ENCODE results near the gene LCAT.

LCAT gene

DNA sequence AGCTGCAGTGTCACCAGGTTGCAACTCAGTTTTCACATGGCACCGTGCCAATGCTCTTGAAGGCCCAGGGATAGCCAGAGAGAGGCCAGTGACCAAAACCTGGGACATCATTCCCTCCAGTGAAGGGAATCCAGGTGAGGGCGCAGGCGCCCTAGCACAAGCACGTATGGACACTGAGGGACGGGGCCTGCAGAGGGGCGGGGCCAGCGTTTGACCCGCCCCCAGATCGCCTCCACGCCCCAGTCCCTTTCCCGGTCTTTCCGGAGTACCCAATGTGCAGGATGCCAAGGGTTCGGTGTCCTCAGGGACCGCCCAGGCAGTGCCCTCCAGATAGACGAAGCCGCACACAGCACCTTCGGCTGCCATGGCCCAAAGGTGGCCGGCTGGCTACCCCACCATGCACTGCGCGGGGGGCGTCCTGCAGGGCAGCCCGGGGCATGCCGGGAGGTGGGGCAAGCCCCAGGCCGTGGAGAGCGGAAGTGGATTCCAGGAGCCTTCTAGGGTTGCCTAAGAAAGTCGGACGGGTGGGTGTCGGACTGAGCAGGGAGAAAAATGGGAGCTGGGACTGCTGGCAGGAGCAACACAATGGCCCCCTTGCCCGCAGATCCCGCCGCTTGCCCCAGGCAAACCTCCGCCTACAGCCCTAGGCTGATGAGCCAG lies 19.9 kb upstream of the LCAT start:
- no peaks in the 10 kb centered on the region for H3K27me3 Mint-ChIP-seq (ENCODE audit: low read depth)
- H3K27ac Mint-ChIP-seq: no peak overlapping the region
- H3K9me3 Mint-ChIP-seq: no peaks in the 10 kb centered on the region
- H3K36me3 Mint-ChIP-seq (ENCODE audit: low read depth): peaks cover 16% of the 10 kb centered on the region
- peaks cover 13% of the 10 kb centered on the region for H3K4me1 Mint-ChIP-seq (ENCODE audit: low read depth)
- H3K4me3 Mint-ChIP-seq: no peak overlapping the region
- no peak for DNase-seq (ENCODE audit: low spot score)

DNA sequence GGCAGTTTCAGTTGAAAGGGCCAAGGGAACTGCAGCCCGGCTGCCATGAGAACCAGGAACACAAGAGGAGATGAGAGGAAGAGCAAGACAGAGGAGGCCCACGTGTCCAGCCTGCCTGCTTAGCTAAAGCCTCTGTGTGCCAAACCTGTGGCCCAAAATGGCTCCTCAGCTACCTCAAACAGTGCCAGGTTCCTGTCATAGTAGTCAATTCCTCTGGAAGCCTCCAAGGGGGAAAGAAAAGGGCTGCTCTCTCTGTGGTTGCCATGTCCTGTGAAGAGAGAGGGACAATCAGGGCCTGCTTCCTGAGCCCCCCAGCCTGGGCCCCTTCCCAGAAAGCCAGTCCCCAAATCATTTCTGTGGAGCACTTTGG lies 19.4 kb upstream of the LCAT start:
- Mint-ChIP-seq H3K4me1 (ENCODE audit: low read depth) (peaks cover 13% of the 10 kb centered on the region), H3K27ac (no peak overlapping the region), H3K9me3 (no peaks in the 10 kb centered on the region), H3K4me3 (no peak overlapping the region), H3K27me3 (ENCODE audit: low read depth) (no peaks in the 10 kb centered on the region), H3K36me3 (ENCODE audit: low read depth) (peaks cover 19% of the 10 kb centered on the region)
- DNase-seq (ENCODE audit: low spot score): no peak

DNA sequence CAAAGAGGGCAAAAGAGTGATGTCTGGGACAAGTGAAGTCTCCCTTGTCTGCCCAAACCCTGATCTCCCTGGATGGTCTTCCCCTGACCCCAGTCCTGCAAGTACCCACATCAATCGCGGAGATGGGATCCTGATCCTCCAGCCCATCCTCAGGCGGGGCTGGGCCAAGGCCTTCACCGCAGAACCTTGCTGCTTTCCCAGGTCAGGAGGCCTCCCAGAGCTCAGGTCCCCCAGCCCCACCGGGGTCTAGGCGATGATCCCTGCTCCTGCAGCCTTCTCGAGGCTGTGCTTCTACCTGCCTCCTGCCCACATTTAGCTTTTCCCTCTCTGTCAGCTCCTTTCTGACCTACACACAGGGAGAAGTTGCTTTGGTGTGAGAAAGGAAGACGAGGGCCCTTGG lies 18.2 kb upstream of the LCAT start:
- no peaks in the 10 kb centered on the region for H3K27me3 Mint-ChIP-seq (ENCODE audit: low read depth)
- peaks cover 22% of the 10 kb centered on the region for H3K36me3 Mint-ChIP-seq (ENCODE audit: low read depth)
- H3K4me3 Mint-ChIP-seq: no peak overlapping the region
- DNase-seq (ENCODE audit: low spot score): no peak
- no peaks in the 10 kb centered on the region for H3K9me3 Mint-ChIP-seq
- no peak overlapping the region for H3K27ac Mint-ChIP-seq
- H3K4me1 Mint-ChIP-seq (ENCODE audit: low read depth): peaks cover 8% of the 10 kb centered on the region

DNA sequence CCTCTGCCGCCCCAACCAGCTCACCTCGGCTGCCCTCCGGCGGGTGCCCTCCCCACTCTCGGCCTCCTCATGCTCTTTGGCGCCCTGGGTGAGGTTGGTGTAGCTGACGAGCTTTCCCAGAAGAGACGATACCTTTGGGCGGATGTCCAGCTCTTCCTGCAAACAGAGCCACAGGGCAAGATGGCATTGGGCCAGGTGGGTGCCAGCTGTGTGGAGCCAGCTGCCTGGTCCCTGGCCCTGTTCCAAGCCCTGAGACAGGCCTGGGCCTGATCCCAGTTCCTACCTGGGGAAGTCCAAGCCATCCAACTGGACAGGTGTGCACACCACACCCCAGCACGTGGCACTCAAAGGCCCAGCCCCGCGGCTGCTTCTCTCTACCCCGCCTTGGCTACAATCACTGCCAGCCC lies 17.6 kb upstream of the LCAT start:
- Mint-ChIP-seq H3K4me3 (no peak overlapping the region), H3K9me3 (no peaks in the 10 kb centered on the region), H3K36me3 (ENCODE audit: low read depth) (peaks cover 22% of the 10 kb centered on the region), H3K27ac (no peak overlapping the region), H3K27me3 (ENCODE audit: low read depth) (no peaks in the 10 kb centered on the region), H3K4me1 (ENCODE audit: low read depth) (peaks cover 4% of the 10 kb centered on the region)
- DNase-seq (ENCODE audit: low spot score): no peak

DNA sequence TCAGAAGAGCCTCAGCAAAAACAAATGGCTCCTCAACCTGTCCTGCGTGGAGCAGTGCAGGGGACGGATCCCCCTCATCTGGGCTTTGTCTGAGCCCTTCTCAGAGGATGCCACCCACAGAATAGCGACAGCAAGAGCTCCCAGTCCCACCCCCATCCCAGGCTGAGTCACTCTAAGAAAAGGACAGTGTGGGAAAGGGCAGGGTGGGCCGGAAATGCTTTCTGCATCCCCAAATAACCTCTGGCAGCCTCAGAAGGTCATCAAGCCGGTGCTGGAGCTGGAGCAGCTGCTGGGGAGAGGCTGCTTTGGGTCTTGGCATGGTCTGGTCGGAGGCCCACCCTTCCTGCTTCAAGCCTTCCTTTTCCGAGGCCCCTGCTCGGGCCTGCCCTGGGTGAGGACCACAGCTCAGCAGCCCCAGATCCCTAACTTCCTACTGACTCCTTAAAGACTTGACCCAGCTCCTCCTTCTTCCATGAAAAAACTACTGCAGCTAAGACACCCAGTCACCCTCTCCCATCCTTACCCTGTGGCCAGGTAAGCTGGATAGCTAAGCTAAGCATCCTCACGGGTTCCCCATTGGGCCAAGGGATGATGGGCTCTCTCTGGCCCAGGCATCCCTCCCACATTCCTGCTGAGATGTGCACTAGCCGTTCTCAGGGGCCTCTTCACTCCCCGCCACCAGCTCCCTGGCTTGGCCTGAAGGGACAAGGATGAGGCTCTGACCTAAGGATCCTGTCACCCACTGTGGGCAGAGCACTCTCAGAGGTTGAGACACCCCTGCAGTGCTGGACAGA lies 15.8 kb upstream of the LCAT start:
- H3K27me3 Mint-ChIP-seq (ENCODE audit: low read depth): no peaks in the 10 kb centered on the region
- H3K27ac Mint-ChIP-seq: peak overlapping the region; percentile 42

DNA sequence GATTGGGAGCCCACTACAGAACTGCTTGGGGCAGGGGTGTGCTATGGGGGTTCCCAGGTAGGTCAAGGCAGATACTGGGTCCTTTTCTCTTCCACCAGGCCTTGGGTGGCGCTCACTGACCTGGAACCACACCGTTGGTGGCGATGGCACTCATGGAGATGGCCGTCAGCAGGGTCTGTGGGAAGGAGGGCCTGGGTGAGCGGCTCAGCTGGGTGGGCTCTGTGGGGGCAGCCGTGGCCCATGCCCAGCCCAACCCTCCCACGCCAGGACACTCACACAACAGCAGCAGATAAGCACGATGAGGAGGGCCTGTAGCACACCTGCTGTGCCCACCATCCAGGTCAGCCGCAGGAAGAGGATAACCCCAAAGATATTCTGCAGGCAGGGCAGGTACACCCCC lies 13.7 kb upstream of the LCAT start:
- Mint-ChIP-seq H3K27ac (no peak overlapping the region), H3K36me3 (ENCODE audit: low read depth) (peaks cover 16% of the 10 kb centered on the region)

More for the DNA sequence above, 15.8 kb upstream of the LCAT start:
- no peak overlapping the region for H3K4me3 Mint-ChIP-seq
- peaks cover 19% of the 10 kb centered on the region for H3K36me3 Mint-ChIP-seq (ENCODE audit: low read depth)
- no peaks in the 10 kb centered on the region for H3K4me1 Mint-ChIP-seq (ENCODE audit: low read depth)
- H3K9me3 Mint-ChIP-seq: no peaks in the 10 kb centered on the region
- no peak for DNase-seq (ENCODE audit: low spot score)

DNA sequence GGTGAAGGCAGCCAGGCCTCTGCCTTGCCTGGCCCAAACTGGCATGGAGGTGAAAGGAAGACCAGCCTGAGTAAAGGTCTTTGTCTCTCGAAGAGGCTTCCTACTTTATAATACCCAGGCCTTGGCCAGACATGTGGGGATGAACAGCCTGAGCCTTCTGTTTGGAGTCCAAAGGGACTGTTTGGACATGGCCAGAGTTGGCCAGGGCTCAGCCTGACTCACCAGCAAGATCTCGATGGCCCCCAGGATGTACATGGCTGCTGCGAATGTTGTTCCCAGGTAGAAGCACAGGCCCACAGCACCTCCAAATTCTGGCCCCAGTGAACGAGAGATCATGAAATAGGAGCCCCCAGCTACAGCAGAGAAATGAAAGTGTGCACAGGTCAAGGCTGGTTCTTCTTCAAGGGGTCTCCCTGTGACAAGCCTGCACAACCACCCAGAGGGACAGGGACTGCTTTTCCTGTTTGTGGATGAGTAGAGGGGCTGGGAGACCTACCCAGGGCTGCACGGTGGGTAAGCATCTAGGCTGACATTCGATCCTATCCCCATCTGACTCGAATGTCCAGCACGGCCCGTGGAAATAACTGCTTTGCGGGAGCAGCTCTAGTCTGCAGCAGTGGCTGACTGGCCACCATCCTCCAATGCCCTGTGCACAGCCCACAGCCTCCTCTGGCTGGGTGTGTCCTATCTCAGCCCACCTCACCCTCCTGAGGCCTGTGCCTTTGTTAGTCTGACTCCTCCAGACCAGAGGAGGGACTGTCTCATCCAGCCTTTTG lies 10.7 kb upstream of the LCAT start:
- H3K9me3 Mint-ChIP-seq: no peaks in the 10 kb centered on the region
- H3K27ac Mint-ChIP-seq: peak overlapping the region; percentile 45
- no peaks in the 10 kb centered on the region for H3K27me3 Mint-ChIP-seq (ENCODE audit: low read depth)
- peaks cover 12% of the 10 kb centered on the region for H3K36me3 Mint-ChIP-seq (ENCODE audit: low read depth)
- H3K4me3 Mint-ChIP-seq: no peak overlapping the region
- no peak for DNase-seq (ENCODE audit: low spot score)
- no peaks in the 10 kb centered on the region for H3K4me1 Mint-ChIP-seq (ENCODE audit: low read depth)

More for the DNA sequence above, 13.7 kb upstream of the LCAT start:
- H3K27me3 Mint-ChIP-seq (ENCODE audit: low read depth): no peaks in the 10 kb centered on the region
- H3K4me3 Mint-ChIP-seq: no peak overlapping the region
- no peaks in the 10 kb centered on the region for H3K4me1 Mint-ChIP-seq (ENCODE audit: low read depth)
- DNase-seq (ENCODE audit: low spot score): no peak
- no peaks in the 10 kb centered on the region for H3K9me3 Mint-ChIP-seq

DNA sequence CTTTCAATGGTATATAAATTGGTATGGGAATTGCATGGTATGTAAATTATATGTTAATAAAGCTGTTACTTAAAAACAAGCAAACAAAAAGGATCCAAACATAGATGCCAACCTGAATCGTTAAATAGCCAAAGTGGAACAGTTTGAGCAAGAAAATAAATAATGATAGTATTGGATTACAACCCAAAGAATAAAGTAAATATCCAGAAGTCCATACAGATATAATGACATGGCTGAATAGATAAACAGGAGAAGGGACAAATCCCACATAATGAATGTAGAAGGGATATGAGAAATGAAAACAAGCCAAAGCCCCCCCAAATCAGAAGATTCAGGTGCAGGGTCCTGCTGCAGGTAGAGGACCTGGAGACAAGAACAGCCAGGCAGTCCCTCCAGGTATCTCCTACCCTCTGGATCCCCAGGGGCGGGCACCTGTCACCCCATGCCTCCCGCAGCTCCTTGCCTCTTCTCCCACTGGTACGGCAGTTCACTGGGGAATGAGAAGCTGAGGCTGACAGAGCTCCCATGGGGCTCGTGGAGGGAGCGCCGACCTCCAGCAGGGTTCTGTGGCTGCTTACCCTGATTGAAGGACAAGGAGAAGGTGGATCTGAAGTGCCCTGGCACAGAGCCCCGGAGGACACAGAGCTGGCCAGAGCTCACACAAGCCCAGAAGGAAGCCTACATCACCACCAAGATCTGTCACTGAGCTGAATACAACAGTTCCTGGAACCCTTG lies 9.9 kb upstream of the LCAT start:
- no peak overlapping the region for H3K27ac Mint-ChIP-seq
- no peaks in the 10 kb centered on the region for H3K27me3 Mint-ChIP-seq (ENCODE audit: low read depth)
- H3K4me3 Mint-ChIP-seq: no peak overlapping the region
- H3K4me1 Mint-ChIP-seq (ENCODE audit: low read depth): no peaks in the 10 kb centered on the region
- peaks cover 12% of the 10 kb centered on the region for H3K36me3 Mint-ChIP-seq (ENCODE audit: low read depth)
- no peak for DNase-seq (ENCODE audit: low spot score)
- H3K9me3 Mint-ChIP-seq: no peaks in the 10 kb centered on the region

DNA sequence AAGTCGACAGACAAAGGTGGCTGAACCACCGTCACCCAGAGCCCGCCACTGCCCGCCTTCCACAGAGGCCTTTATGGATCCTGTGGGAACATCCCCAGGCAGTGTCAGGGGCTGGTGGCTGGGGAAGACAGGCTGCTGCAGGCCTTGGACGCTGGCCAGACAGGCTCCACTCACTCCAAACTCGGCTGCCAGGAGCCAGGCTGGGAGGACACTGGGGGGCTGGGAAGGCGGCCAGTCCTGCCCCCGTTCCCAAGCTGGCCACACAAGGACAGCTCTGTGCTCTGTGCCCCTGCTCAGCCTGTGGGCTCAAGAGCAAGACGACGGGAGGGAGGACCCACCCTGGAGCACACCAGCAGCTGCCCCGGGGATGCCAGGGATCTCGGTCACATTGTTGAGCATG lies 7.6 kb upstream of the LCAT start:
- H3K27me3 Mint-ChIP-seq (ENCODE audit: low read depth): no peaks in the 10 kb centered on the region
- H3K36me3 Mint-ChIP-seq (ENCODE audit: low read depth): peaks cover 11% of the 10 kb centered on the region
- no peak overlapping the region for H3K4me3 Mint-ChIP-seq
- no peak for DNase-seq (ENCODE audit: low spot score)
- no peaks in the 10 kb centered on the region for H3K4me1 Mint-ChIP-seq (ENCODE audit: low read depth)
- H3K27ac Mint-ChIP-seq: no peak overlapping the region
- H3K9me3 Mint-ChIP-seq: no peaks in the 10 kb centered on the region

DNA sequence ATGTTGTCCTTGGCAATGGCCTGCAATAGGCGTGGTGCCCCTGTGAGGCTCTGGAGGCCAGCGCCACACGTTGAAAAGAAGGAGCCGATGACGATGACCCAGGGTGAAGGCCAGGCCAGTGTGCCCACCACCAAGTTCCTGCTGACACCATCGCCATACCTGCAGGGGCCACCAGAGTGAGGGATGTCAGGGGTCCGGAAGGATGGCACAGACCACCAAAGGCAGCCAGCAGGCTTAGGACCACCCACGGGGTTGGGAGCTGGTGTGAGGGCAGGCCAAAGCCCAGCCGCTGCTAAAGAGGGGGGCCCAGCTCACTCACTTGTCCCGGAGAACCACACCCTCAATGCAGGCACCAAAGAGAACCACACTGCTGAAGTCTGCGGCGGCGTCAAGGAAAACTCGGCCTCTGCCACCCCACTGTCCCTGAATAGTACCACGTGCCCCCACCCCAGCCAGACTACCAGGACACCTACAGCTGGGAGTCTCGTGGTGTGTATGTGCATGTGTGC lies 6.5 kb upstream of the LCAT start:
- H3K4me1 Mint-ChIP-seq (ENCODE audit: low read depth): no peaks in the 10 kb centered on the region
- no peaks in the 10 kb centered on the region for H3K27me3 Mint-ChIP-seq (ENCODE audit: low read depth)
- H3K27ac Mint-ChIP-seq: no peak overlapping the region

DNA sequence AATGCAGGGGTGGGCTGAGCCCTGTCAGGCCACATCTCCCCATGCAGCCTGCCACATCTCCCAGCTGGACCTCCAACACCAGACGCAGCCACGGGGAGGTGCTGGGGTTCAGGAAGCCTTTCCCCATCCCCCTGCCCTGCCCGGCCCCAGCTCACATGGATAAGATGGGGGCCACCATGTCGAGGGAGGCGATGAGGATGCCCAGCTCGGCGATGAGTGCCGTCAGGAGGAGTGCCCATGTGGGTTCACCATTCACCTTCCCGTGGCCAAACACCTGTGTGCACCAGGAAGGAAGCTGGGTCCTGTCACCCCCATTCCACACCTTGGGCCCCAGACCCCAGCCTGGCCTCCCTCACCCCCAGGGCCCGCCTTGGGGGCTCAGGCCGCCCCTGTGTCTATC lies 5.7 kb upstream of the LCAT start:
- Mint-ChIP-seq H3K9me3 (no peaks in the 10 kb centered on the region), H3K4me3 (no peak overlapping the region), H3K27me3 (ENCODE audit: low read depth) (no peaks in the 10 kb centered on the region), H3K27ac (no peak overlapping the region), H3K4me1 (ENCODE audit: low read depth) (no peaks in the 10 kb centered on the region), H3K36me3 (ENCODE audit: low read depth) (peaks cover 12% of the 10 kb centered on the region)
- DNase-seq (ENCODE audit: low spot score): no peak

More for the DNA sequence above, 6.5 kb upstream of the LCAT start:
- Mint-ChIP-seq H3K36me3 (ENCODE audit: low read depth) (peaks cover 11% of the 10 kb centered on the region), H3K9me3 (no peaks in the 10 kb centered on the region), H3K4me3 (no peak overlapping the region)
- no peak for DNase-seq (ENCODE audit: low spot score)

DNA sequence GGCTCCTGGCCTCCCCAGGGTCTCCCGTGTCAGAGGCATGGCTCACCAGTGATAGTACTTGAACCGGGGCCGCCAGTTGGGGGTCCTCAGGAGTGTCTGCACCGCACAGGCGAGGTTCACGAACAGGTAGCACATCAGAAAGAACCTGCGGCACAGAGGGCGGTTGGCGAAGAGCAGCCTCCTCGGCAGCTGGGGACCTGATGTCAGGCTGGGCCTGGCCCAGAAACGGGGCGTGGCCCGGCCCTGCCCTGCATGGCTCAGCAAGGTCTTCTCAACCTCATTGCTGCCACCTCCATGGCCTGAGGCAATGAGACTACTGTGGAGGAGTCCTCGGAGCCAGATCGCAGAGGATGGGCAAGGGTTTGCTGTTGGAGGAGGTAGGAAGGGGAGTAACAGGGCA lies 4.1 kb upstream of the LCAT start:
- H3K4me3 Mint-ChIP-seq: no peak overlapping the region
- DNase-seq (ENCODE audit: low spot score): no peak
- peaks cover 16% of the 10 kb centered on the region for H3K36me3 Mint-ChIP-seq (ENCODE audit: low read depth)
- H3K4me1 Mint-ChIP-seq (ENCODE audit: low read depth): no peaks in the 10 kb centered on the region
- no peaks in the 10 kb centered on the region for H3K9me3 Mint-ChIP-seq
- H3K27me3 Mint-ChIP-seq (ENCODE audit: low read depth): no peaks in the 10 kb centered on the region
- H3K27ac Mint-ChIP-seq: peak overlapping the region; percentile 53

DNA sequence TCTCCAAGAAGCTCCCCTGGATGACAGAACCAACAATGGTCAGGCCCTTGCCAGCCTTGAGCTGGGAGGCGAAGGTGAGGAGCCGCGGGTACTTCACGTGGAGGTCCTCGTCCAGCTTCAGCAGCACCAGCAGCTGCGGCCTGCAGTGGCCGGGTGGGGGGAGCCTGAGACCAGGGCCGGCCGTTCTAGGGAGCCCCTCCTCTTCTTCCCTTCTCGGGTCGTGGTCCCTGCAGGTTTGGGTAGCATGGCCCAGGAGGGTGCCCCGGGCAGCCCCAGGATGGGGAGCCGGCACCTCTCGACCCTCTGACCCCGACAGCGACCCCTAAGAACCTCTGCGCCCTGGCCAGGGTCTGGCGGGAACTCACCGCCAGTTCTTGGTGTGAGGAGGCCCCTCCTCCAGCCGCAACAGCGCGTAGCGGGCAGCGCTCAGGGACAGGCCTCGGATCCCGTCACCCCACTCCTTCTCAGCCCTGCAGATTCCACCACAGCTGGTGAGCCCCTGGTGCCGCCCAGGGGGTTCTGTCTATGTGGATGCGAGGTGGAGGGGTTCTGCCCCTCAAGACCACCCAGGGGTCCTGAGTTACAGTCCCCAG lies 3.1 kb upstream of the LCAT start:
- no peaks in the 10 kb centered on the region for H3K4me1 Mint-ChIP-seq (ENCODE audit: low read depth)
- H3K4me3 Mint-ChIP-seq: no peak overlapping the region
- no peaks in the 10 kb centered on the region for H3K9me3 Mint-ChIP-seq
- DNase-seq (ENCODE audit: low spot score): no peak
- no peak overlapping the region for H3K27ac Mint-ChIP-seq
- no peaks in the 10 kb centered on the region for H3K27me3 Mint-ChIP-seq (ENCODE audit: low read depth)
- H3K36me3 Mint-ChIP-seq (ENCODE audit: low read depth): peaks cover 18% of the 10 kb centered on the region

Data from T-helper 2 cell treated with Interferon-gamma antibody and Interleukin-4, amounts not matched to agents 5 μg/mL and 100 μg/mL, for 36 hours (primary cell).